SK-N-MC (cell line): Measurements from ENCODE around the gene FOXL2.

Experiments used
- EZH2 ChIP-seq: fragments of 200-600 bp; sonication (generic); IDR thresholded peaks from one replicate; pipeline ENCODE4 v1.6.1; 2017; ENCODE audit warnings: antibody characterized with exemption
- POLR2AphosphoS5 ChIP-seq: IDR thresholded peaks from 2 replicates; pipeline ENCODE4 v1.6.1; 2012; ENCODE audit warnings: mild to moderate bottlenecking, low read depth, low read length, borderline replicate concordance

- TF ChIP-seq EZH2 (peak; percentile 100), POLR2AphosphoS5 (no peak)
Measured at GRCh38 chr3:138944929-138945708, 1.8 kb downstream of the FOXL2 start.
